Measurements from ENCODE around the gene TMEM171.

DNA sequence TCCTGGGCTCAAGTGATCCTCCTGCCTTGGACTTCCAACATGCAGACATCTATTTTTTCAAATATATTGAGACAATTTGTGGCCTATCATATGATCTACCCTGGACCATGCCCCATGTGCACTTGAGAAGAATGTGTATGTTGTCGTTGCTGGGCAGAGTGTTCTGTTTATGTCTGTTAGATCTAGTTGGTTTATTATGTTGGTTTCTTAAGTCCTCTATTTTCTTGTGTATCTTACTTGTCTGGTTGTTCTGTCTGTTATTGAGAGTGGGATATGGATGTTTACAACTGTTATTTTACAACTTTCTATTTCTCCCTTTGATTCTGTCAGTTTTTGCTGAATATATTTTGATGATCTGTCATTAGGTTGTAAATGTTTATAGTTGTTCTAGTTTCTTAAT lies 10.2 kb upstream of the TMEM171 start:
- TF ChIP-seq CTCF (conservative IDR thresholded peaks at IDR 0.05; ENCODE audit: low read depth in 2 of 2) (no peak), STAT1 (IDR thresholded peaks at IDR 0.05; ENCODE audit: unreplicated experiment) (no peak), EZH2 (IDR thresholded peaks at IDR 0.05; ENCODE audit: low read depth, unreplicated experiment) (no peak), EZH2phosphoT487 (IDR thresholded peaks at IDR 0.05; ENCODE audit: unreplicated experiment) (no peak), POLR2AphosphoS5 (IDR thresholded peaks at IDR 0.05; ENCODE audit: low read depth) (no peak), NANOG (IDR thresholded peaks at IDR 0.05; ENCODE audit: borderline replicate concordance) (no peak), JUNB (IDR thresholded peaks at IDR 0.05; ENCODE audit: unreplicated experiment) (no peak), CREB1 (CRISPR knock-in tag; IDR thresholded peaks at IDR 0.05; ENCODE audit: low read depth) (no peak), ETS1 (IDR thresholded peaks at IDR 0.05) (no peak), ZNF331 (CRISPR knock-in tag; IDR thresholded peaks at IDR 0.05; ENCODE audit: low read depth) (no peak)
- TF ChIP-seq, protein P1, sequence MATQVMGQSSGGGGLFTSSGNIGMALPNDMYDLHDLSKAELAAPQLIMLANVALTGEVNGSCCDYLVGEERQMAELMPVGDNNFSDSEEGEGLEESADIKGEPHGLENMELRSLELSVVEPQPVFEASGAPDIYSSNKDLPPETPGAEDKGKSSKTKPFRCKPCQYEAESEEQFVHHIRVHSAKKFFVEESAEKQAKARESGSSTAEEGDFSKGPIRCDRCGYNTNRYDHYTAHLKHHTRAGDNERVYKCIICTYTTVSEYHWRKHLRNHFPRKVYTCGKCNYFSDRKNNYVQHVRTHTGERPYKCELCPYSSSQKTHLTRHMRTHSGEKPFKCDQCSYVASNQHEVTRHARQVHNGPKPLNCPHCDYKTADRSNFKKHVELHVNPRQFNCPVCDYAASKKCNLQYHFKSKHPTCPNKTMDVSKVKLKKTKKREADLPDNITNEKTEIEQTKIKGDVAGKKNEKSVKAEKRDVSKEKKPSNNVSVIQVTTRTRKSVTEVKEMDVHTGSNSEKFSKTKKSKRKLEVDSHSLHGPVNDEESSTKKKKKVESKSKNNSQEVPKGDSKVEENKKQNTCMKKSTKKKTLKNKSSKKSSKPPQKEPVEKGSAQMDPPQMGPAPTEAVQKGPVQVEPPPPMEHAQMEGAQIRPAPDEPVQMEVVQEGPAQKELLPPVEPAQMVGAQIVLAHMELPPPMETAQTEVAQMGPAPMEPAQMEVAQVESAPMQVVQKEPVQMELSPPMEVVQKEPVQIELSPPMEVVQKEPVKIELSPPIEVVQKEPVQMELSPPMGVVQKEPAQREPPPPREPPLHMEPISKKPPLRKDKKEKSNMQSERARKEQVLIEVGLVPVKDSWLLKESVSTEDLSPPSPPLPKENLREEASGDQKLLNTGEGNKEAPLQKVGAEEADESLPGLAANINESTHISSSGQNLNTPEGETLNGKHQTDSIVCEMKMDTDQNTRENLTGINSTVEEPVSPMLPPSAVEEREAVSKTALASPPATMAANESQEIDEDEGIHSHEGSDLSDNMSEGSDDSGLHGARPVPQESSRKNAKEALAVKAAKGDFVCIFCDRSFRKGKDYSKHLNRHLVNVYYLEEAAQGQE (IDR thresholded peaks at IDR 0.05; ENCODE audit: unreplicated experiment): no peak
- TF ChIP-seq, protein P2, sequence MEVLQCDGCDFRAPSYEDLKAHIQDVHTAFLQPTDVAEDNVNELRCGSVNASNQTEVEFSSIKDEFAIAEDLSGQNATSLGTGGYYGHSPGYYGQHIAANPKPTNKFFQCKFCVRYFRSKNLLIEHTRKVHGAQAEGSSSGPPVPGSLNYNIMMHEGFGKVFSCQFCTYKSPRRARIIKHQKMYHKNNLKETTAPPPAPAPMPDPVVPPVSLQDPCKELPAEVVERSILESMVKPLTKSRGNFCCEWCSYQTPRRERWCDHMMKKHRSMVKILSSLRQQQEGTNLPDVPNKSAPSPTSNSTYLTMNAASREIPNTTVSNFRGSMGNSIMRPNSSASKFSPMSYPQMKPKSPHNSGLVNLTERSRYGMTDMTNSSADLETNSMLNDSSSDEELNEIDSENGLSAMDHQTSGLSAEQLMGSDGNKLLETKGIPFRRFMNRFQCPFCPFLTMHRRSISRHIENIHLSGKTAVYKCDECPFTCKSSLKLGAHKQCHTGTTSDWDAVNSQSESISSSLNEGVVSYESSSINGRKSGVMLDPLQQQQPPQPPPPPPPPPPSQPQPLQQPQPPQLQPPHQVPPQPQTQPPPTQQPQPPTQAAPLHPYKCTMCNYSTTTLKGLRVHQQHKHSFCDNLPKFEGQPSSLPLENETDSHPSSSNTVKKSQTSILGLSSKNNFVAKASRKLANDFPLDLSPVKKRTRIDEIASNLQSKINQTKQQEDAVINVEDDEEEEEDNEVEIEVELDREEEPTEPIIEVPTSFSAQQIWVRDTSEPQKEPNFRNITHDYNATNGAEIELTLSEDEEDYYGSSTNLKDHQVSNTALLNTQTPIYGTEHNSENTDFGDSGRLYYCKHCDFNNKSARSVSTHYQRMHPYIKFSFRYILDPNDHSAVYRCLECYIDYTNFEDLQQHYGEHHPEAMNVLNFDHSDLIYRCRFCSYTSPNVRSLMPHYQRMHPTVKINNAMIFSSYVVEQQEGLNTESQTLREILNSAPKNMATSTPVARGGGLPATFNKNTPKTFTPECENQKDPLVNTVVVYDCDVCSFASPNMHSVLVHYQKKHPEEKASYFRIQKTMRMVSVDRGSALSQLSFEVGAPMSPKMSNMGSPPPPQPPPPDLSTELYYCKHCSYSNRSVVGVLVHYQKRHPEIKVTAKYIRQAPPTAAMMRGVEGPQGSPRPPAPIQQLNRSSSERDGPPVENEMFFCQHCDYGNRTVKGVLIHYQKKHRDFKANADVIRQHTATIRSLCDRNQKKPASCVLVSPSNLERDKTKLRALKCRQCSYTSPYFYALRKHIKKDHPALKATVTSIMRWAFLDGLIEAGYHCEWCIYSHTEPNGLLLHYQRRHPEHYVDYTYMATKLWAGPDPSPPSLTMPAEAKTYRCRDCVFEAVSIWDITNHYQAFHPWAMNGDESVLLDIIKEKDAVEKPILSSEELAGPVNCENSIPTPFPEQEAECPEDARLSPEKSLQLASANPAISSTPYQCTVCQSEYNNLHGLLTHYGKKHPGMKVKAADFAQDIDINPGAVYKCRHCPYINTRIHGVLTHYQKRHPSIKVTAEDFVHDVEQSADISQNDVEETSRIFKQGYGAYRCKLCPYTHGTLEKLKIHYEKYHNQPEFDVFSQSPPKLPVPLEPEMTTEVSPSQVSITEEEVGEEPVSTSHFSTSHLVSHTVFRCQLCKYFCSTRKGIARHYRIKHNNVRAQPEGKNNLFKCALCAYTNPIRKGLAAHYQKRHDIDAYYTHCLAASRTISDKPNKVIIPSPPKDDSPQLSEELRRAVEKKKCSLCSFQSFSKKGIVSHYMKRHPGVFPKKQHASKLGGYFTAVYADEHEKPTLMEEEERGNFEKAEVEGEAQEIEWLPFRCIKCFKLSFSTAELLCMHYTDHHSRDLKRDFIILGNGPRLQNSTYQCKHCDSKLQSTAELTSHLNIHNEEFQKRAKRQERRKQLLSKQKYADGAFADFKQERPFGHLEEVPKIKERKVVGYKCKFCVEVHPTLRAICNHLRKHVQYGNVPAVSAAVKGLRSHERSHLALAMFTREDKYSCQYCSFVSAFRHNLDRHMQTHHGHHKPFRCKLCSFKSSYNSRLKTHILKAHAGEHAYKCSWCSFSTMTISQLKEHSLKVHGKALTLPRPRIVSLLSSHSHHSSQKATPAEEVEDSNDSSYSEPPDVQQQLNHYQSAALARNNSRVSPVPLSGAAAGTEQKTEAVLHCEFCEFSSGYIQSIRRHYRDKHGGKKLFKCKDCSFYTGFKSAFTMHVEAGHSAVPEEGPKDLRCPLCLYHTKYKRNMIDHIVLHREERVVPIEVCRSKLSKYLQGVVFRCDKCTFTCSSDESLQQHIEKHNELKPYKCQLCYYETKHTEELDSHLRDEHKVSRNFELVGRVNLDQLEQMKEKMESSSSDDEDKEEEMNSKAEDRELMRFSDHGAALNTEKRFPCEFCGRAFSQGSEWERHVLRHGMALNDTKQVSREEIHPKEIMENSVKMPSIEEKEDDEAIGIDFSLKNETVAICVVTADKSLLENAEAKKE (CRISPR knock-in tag; IDR thresholded peaks at IDR 0.05): no peak
